Fibroblast of mammary gland (primary cell): Measurements from ENCODE around the gene MYO18B.

Source experiments
- DNase-seq: peaks from one replicate; pipeline ENCODE4 v3.0.0-alpha.2; 2010; ENCODE audit warnings: low read depth
- H3K4me3 ChIP-seq: 2 replicates; pipeline ENCODE4 v1.5.1; 2011; ENCODE audit warnings: low read depth, mild to moderate bottlenecking, low read length, moderate library complexity; ENCODE audit not compliant: control insufficient read depth
- TF ChIP-seq, protein P1 (sequence below): conservative IDR thresholded peaks from 2 replicates; pipeline ENCODE4 v1.5.1; 2011; ENCODE audit warnings: low read depth, low read length, inconsistent platforms; ENCODE audit not compliant: control insufficient read depth, insufficient read depth

MYO18B gene

DNA sequence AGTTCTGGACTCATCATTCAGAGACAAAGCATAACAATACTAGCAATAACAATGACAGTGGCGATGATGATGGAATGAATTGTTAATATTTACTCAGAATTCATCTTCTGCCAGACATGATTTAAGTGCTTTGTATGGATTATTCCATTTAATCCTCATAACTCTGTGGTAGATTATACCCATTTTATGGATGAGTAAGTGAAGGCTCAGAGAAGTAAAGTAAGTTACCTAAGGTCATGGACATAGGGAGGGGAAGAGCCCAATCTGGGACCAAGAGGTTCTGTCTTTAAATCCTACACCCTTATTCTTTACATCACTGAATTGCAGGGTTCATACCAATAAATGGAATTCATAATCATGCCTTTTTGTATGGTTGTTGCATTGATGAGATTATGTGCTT lies 72.7 kb downstream of the MYO18B start:
- TF ChIP-seq, protein P1, sequence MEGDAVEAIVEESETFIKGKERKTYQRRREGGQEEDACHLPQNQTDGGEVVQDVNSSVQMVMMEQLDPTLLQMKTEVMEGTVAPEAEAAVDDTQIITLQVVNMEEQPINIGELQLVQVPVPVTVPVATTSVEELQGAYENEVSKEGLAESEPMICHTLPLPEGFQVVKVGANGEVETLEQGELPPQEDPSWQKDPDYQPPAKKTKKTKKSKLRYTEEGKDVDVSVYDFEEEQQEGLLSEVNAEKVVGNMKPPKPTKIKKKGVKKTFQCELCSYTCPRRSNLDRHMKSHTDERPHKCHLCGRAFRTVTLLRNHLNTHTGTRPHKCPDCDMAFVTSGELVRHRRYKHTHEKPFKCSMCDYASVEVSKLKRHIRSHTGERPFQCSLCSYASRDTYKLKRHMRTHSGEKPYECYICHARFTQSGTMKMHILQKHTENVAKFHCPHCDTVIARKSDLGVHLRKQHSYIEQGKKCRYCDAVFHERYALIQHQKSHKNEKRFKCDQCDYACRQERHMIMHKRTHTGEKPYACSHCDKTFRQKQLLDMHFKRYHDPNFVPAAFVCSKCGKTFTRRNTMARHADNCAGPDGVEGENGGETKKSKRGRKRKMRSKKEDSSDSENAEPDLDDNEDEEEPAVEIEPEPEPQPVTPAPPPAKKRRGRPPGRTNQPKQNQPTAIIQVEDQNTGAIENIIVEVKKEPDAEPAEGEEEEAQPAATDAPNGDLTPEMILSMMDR: no peak
- no peak for DNase-seq
- H3K4me3 ChIP-seq: no peak overlapping the region

DNA sequence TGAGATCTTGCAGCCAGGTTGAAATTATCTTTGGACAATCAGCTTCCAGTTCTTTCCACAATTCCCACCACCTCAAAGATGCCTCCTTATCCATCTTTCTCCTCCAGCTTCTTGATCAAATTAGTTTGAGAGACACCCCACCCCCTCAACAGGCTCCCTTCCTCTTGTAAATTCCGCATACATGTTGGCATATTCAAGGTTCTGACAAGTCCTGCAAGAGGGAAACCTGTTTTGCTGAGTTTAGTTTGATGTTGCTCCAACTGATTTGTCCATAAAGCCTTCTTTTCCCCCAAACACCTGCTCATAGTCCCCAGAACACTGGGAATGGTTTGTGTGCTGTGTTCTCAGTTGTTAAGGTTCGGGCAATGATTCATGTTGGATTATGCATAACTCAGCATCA lies 73.6 kb downstream of the MYO18B start:
- H3K4me3 ChIP-seq: no peak overlapping the region
- TF ChIP-seq, protein P1: no peak
- DNase-seq: no peak

DNA sequence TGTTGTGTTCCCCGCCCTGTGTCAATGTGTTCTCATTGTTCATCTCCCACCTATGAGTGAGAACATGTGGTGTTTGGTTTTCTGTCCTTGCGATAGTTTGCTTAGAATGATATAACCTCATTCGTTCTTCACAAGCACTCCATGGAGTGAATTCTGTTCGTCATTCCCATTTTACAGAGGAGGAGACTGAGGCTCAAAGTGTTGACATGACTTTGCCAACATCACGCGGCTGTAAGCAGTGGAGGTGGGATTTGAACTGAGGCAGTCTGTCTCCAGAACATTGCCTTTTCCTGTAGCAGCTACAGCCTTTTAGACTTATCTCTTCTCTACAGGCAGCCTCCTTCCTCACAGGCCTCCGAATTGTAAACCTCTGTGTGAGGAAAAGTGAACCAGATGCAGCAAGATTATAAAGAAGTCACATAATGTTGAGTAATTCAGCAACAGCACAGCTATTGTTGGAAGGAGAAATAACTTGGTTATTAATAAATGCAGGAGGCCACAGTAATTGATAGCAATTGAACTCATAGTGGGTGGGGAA lies 74.6 kb downstream of the MYO18B start:
- TF ChIP-seq, protein P1: no peak
- no peak overlapping the region for H3K4me3 ChIP-seq
- no peak for DNase-seq

DNA sequence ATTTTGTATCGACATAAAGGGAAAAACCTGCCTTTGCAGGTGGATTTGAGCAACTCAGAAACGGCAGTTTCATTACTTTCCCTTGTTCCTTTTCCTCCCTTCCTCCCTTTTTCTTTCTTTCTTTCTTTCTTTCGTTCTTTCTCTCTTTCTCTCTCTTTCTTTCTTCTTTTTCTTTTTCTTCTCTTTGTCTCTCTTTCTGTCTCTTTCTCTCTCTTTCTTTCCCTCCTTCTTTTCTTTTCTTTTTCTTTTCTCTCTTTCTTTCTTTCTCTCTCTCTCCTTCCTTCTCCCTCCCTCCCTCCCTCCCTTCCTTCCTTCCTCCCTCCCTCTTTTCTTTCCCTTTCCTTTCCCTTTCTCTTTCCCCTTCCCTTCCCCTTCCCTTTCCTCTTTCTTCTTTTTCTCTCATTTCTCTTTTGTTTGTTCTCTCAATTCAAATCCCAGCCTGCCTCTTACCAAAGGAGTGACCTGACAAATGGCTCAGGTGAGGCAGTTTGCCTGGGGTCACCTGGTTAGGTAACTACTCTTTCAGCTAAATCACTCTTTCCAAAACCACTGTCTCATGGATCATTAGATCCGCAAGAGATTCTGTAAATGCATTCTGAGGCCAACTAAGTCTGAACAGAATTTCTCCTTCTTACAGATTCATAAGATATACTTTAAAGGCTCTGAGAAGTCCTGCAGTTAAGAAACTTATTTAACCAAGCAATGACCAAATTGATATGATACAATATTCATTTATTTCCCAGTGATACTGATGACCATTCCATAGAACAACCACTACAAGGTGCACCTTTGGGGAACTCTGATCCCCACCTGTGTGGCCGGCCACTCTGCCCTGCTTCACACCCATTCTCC lies 75.3 kb downstream of the MYO18B start:
- no peak overlapping the region for H3K4me3 ChIP-seq
- TF ChIP-seq, protein P1: no peak
- DNase-seq: no peak

DNA sequence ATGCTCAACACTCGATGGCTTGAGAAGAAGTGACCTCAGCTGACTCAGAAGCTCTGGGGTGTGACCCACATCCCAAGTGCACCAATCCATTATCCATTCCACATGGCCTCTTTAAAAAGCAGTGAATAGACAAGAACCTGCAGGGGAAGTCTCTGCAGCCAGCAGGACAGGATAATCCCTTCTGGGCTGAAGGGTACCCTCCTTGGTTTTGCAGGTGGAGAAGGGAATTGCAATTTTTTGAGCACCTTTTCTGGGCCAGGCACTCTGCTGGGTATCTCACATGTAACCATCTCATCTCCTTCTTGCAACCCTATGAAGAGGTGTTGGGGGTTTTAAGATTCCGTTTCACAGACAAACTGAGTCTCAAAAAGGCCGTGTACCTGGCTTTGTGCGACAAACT lies 76.6 kb downstream of the MYO18B start:
- DNase-seq: no peak
- no peak overlapping the region for H3K4me3 ChIP-seq
- TF ChIP-seq, protein P1: no peak

DNA sequence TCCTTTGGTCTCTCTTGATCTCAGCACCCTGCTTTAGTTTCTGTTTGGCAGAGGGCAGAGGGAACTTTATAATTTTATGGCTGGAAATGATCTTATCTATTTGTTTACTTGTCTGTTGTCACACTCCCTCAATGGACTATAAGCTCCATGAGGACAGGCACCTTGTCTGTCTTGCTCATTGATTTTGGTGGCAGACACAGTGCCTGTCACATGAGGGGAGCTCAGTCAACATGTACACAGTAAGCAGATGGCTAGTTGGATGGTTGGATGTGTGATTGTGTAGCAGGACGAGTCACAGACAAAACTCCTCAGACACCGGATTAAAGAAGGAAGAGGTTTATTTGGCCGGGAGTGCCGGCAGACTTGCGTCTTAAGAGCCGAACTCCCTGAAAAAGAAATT lies 80.4 kb downstream of the MYO18B start:
- no peak overlapping the region for H3K4me3 ChIP-seq
- DNase-seq: no peak
- TF ChIP-seq, protein P1: no peak

DNA sequence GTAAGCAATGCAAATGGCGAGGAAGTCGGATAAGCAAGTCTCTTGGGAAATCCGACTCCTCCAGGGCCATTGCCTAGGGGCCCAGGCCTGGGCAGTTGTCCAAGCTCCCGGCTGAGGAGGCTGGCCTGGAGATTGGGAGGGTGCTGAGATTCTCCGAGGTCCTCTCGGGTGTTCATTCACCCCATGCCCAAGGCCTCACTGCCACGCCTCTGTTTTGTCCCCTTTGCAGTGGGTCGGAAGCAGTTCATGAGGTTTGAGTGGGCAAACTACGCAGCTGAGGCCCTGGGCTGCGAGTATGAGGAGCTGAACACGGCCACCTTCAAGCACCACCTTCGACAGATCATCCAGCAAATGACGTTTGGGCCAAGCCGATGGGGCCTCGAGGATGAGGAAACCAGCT lies 81.3 kb downstream of the MYO18B start:
- no peak overlapping the region for H3K4me3 ChIP-seq
- TF ChIP-seq, protein P1: no peak
- DNase-seq: no peak
